Type B pancreatic cell (in vitro differentiated cells): ENCODE data around the gene AKAP9. TPM values are rescaled to one million over a fixed set of nuclear protein-coding genes. Genes with fewer than 3 reads are reported as not detected.

Source experiments
- DNase-seq: peaks from one replicate; pipeline ENCODE4 v3.0.0; 2021; ENCODE audit warnings: mixed read lengths; ENCODE audit not compliant: unreplicated experiment; ENCODE audit errors: extremely low spot score
- H3K27ac Mint-ChIP-seq: 2 replicates; pipeline ENCODE4 v1.8.0; 2021; ENCODE audit warnings: mild to moderate bottlenecking, mixed read lengths
- H3K27me3 Mint-ChIP-seq: 2 replicates; pipeline ENCODE4 v1.8.0; 2021; ENCODE audit warnings: mixed read lengths
- H3K36me3 Mint-ChIP-seq: 2 replicates; pipeline ENCODE4 v1.8.0; 2021; ENCODE audit warnings: mixed read lengths
- H3K4me1 Mint-ChIP-seq: one replicate; pipeline ENCODE4 v1.8.0; 2021; ENCODE audit warnings: mixed read lengths; ENCODE audit not compliant: unreplicated experiment
- H3K4me3 Mint-ChIP-seq: 2 replicates; pipeline ENCODE4 v1.8.0; 2021; ENCODE audit warnings: mild to moderate bottlenecking, mixed read lengths
- H3K9me3 Mint-ChIP-seq: 2 replicates; pipeline ENCODE4 v1.8.0; 2021; ENCODE audit warnings: mixed read lengths
- CTCF ChIP-seq: fragments of 200-600 bp; sonication (generic); conservative IDR thresholded peaks from 2 replicates; pipeline ENCODE4 v1.5.0; 2021; ENCODE audit warnings: antibody characterized with exemption, mild to moderate bottlenecking
- total RNA-seq: library from RNA; stranded (reverse); gene quantifications from 2 replicates; pipeline ENCODE4 v1.2.1, GENCODE V29; 2021; ENCODE audit warnings: low replicate concordance

AKAP9 gene
- total RNA-seq, 1 donor from 2014 or later: 63.1 TPM

DNA sequence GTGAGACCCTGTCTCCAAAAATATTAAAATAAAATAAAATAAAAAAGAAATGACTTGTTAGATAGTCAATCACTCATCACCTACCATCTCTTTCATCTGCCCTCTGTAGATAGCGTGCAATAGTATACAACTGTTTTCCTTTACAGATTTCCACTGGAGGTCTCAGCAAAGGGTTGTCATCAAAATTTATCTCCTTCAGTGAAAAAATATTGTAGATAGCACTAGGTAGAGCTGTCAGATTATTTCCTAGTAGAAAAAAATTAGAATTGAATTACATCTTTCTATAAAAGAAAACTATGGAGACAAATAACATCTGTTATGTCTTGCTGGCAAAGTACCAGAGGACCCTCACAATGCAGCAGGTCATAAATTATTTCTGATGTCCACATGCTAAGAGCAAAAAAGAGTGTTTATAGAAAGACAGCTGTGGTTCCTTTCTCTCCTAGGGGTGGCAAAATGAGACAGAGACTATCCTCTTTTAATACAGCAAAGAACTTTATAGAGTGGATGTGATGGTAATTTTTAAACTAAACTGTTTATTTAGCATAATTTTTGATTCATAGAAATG, 209.9 kb downstream of the AKAP9 start:
- no peak for DNase-seq
- H3K27me3 Mint-ChIP-seq: no peaks in the 10 kb centered on the region
- TF ChIP-seq CTCF: no peak
- H3K4me1 Mint-ChIP-seq: no peaks in the 10 kb centered on the region
- no peaks in the 10 kb centered on the region for H3K36me3 Mint-ChIP-seq
- no peak overlapping the region for H3K27ac Mint-ChIP-seq
- H3K9me3 Mint-ChIP-seq: no peaks in the 10 kb centered on the region
- H3K4me3 Mint-ChIP-seq: no peak overlapping the region

DNA sequence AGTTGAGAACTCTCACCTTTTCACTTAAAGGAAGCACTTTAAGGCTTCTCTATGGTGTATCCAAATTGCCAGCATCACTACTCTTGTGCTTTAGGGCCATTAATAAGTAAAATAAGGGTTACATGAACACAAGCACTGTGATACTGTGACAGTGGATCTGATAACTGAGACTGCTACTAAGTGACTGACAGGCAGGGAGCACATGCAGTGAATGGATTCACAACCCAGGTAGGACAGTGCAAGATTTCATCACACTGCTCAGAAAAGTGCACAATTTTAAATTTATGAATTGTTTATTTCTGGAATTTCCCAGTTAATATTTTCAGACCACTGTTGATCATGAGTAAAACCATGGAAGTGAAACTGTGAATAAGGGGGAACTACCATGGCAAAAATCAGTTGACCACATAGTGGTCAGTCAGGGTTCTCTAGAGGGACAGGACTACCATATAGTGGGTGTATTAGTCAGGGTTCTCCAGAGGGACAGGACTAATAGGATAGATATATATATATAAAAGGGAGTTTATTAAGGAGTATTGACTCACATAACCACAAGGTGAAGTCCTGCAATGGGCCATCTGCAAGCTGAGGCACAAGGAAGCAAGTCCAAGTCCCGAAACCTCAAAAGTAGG, 214.6 kb downstream of the AKAP9 start:
- Mint-ChIP-seq H3K36me3 (no peaks in the 10 kb centered on the region), H3K4me3 (no peak overlapping the region), H3K9me3 (no peaks in the 10 kb centered on the region), H3K27ac (no peak overlapping the region), H3K4me1 (no peaks in the 10 kb centered on the region), H3K27me3 (no peaks in the 10 kb centered on the region)
- DNase-seq: no peak
- TF ChIP-seq CTCF: no peak

DNA sequence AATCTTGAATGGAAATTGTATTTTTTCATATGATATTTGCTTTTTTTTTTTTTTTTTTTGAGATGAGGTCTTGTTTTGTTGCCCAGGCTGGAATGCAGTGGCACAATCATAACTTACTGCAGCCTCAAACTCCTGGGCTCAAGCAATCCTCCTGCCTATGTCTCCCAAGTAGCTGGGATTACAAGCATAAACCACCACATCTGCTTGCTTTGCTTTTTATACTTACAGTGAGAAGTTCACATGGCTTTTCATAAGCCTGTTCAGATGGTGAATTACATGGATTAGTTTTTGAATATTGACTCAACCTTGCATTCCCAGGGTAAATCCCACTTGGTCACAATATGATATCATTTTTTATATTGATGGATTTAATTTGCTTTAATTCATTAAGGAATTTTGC, 216.3 kb downstream of the AKAP9 start:
- no peak for TF ChIP-seq CTCF
- DNase-seq: no peak
- Mint-ChIP-seq H3K4me3 (no peak overlapping the region), H3K27ac (no peak overlapping the region), H3K27me3 (peaks cover 4% of the 10 kb centered on the region), H3K9me3 (peaks cover 3% of the 10 kb centered on the region), H3K4me1 (no peaks in the 10 kb centered on the region), H3K36me3 (no peaks in the 10 kb centered on the region)

- Mint-ChIP-seq H3K36me3 (no peaks in the 10 kb centered on the region), H3K27ac (no peak overlapping the region), H3K4me1 (no peaks in the 10 kb centered on the region), H3K4me3 (no peak overlapping the region), H3K9me3 (peaks cover 3% of the 10 kb centered on the region), H3K27me3 (peaks cover 4% of the 10 kb centered on the region)
- no peak for DNase-seq
- no peak for TF ChIP-seq CTCF
Measured at GRCh38 chr7:92158660-92159575, 218.3 kb downstream of the AKAP9 start.

Other genes with a start within 250 kb of the AKAP9 start
- 13.1 and 18.3 TPM in 2 replicates for gene MTERF1, start 60.2 kb upstream of the AKAP9 start, total RNA-seq
- gene CYP51A1, start 193.6 kb downstream of the AKAP9 start, total RNA-seq: 82.8 and 83.0 TPM in 2 replicates
- 0.19 TPM in 1 of 2 replicates, not detected in the other for gene LRRD1, start 238.3 kb downstream of the AKAP9 start, total RNA-seq